ENCODE data around the gene KRT5. TPM values are rescaled to one million over a fixed set of nuclear protein-coding genes. Genes with fewer than 3 reads are reported as not detected.
"Not testable (repeated sequence)": the region's sequence is repeated elsewhere in the genome, so short reads cannot be mapped to it uniquely, and the experiment has no call there.

Gene KRT5
- polyA plus RNA-seq, 1 experiment: not detected

- ChIA-PET POLR2A (no interaction called here), CTCF (no interaction called here)
- Histone ChIP-seq H3K4me3 (ENCODE audit: low read depth, low read length) (no peak overlapping the region), H3K9me3 (ENCODE audit: control insufficient read depth, insufficient read depth, low read length) (no peaks in the 10 kb centered on the region), H3K27ac (ENCODE audit: low read depth, low read length) (no peak overlapping the region), H3K27me3 (ENCODE audit: control insufficient read depth, insufficient read depth, low read length) (no peaks in the 10 kb centered on the region)
- DNase-seq (ENCODE audit: low read depth, low spot score): no peak
- no peak for TF ChIP-seq CTCF (IDR thresholded peaks at IDR 0.05; ENCODE audit: low read depth, low read length)
Measured at GRCh38 chr12:52488736-52489135, 31.5 kb downstream of the KRT5 start.

DNA sequence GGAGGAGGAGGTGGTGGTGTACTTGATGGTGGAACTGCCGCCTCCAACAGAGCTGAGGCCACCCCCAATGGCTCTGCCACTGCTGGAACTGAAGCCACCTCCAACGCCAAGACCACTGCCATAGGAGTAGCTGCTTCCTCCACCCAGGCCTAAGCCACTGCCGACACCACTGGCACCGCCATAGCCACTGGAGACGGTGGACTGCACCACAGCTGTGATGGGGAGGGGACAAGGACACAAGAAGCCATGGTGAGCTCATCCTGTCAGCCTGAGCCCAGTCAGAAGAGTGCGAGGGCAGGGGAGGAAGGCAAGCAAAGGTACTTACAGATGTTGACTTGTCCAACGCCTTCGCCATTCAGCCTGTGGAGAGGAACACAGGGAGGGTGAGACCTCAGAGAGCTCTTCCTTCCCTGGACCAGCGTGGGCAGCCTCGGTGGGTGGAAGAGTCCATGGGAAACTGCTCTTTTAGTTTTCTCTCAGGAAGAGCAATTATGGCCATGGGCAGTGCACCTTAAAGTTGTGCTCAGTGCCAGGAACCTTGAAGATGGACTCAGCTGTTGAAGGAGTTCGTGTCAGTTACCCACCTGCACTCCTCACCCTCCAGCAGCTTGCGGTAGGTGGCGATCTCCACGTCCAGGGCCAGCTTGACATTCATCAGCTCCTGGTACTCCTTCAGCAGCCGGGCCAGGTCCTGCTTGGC is 32.3 kb downstream of the KRT5 start:
- POLR2A ChIA-PET; H3K27ac ChIP-seq (ENCODE audit: low read depth, low read length); H3K9me3 ChIP-seq (ENCODE audit: control insufficient read depth, insufficient read depth, low read length); DNase-seq (ENCODE audit: low read depth, low spot score); H3K4me3 ChIP-seq (ENCODE audit: low read depth, low read length); CTCF ChIA-PET; H3K27me3 ChIP-seq (ENCODE audit: control insufficient read depth, insufficient read depth, low read length): not testable (repeated sequence)

- DNase-seq (ENCODE audit: low read depth, low spot score): no peak
- no peak for TF ChIP-seq CTCF (IDR thresholded peaks at IDR 0.05; ENCODE audit: low read depth, low read length)
- ChIA-PET CTCF (no interaction called here), POLR2A (no interaction called here)
- Histone ChIP-seq H3K27ac (ENCODE audit: low read depth, low read length) (no peak overlapping the region), H3K27me3 (ENCODE audit: control insufficient read depth, insufficient read depth, low read length) (no peaks in the 10 kb centered on the region), H3K9me3 (ENCODE audit: control insufficient read depth, insufficient read depth, low read length) (no peaks in the 10 kb centered on the region), H3K4me3 (ENCODE audit: low read depth, low read length) (no peak overlapping the region)
Measured at GRCh38 chr12:52487211-52487610, 33.0 kb downstream of the KRT5 start.

DNA sequence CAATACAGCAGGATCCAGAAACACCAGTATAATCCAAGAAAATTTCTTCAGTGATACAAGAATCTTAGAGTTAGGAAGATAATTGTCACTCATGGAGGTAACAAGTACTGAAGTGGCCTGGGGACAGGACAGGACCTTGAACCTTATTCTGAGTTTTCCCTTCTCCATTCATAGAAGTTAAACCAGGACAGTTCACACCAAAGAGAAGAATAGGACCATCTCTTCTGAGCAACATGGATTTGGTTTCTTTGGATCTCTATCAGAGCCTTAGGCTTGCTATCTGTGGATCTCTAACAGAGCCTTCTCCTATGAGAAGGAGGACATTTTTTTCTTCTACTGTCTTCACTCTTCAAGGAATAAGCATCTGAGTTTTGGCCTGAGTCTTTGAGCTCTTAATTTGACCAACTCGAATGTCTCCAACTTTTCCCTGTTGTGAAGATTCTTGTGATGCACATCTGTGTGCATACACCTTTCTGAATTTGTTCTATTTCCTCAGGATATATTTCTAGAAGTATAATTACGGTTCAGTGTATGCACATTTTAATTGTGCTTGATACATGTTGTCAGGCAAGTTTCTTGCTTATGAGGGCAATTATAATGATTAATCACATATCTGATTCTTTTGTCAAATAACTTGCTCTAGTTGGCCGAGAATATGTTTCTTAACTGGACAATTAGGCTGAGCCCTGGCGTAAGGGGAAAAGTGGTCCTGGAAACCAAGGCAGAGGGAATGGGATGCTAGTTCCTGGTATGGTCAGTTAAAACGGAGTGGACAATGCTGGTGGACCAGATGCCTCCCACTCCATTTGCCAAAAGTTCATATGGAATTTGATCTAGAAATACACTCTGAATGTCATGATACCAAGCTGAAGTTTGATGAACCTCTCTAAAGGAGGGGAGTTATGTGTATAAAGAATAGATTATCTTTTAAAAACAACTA is 33.8 kb downstream of the KRT5 start:
- CTCF ChIA-PET: no interaction called here
- DNase-seq (ENCODE audit: low read depth, low spot score): no peak
- POLR2A ChIA-PET: no interaction called here
- no peak for TF ChIP-seq CTCF (IDR thresholded peaks at IDR 0.05; ENCODE audit: low read depth, low read length)
- Histone ChIP-seq H3K27ac (ENCODE audit: low read depth, low read length) (no peak overlapping the region), H3K4me3 (ENCODE audit: low read depth, low read length) (no peak overlapping the region), H3K9me3 (ENCODE audit: control insufficient read depth, insufficient read depth, low read length) (no peaks in the 10 kb centered on the region), H3K27me3 (ENCODE audit: control insufficient read depth, insufficient read depth, low read length) (no peaks in the 10 kb centered on the region)

DNA sequence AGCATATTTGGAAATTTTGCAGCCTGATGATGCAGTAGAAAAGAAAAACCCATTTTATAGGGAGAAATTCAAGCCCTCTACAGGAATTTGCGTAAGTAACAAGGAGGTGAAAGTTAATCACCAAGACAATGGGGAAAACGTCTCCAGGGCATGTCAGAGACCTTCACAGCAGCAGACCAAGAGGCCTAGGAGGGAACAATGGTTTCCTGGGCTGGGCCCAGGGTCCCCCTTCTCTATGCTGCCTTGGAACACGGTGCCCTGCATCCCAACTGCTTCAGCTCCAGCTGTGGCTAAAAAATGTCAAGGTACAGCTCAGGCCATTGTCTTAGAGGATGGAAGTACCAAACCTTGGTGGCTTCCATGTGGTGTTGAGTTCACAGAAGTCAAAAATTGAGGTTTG is 40.1 kb downstream of the KRT5 start:
- DNase-seq (ENCODE audit: low read depth, low spot score): no peak
- POLR2A ChIA-PET: no interaction called here
- no peak for TF ChIP-seq CTCF (IDR thresholded peaks at IDR 0.05; ENCODE audit: low read depth, low read length)
- Histone ChIP-seq H3K27ac (ENCODE audit: low read depth, low read length) (no peak overlapping the region), H3K4me3 (ENCODE audit: low read depth, low read length) (no peak overlapping the region), H3K27me3 (ENCODE audit: control insufficient read depth, insufficient read depth, low read length) (peaks cover 7% of the 10 kb centered on the region), H3K9me3 (ENCODE audit: control insufficient read depth, insufficient read depth, low read length) (no peaks in the 10 kb centered on the region)
- CTCF ChIA-PET: no interaction called here

Data from AG04450 (cell line).